BLaER1 (cell line): ENCODE data around the gene PALLD.

Experiments
- H3K27ac ChIP-seq: shearing (Covaris generic); formaldehyde crosslinking; 2 replicates; pipeline ENCODE4 v1.8.1; 2022
- H3K27me3 ChIP-seq: shearing (Covaris generic); formaldehyde crosslinking; 2 replicates; pipeline ENCODE4 v1.8.1; 2022
- H3K36me3 ChIP-seq: shearing (Covaris generic); formaldehyde crosslinking; 2 replicates; pipeline ENCODE4 v1.8.1; 2022
- H3K4me1 ChIP-seq: shearing (Covaris generic); formaldehyde crosslinking; 2 replicates; pipeline ENCODE4 v1.8.1; 2022
- H3K4me2 ChIP-seq: shearing (Covaris generic); formaldehyde crosslinking; 2 replicates; pipeline ENCODE4 v1.8.1; 2022
- H3K4me3 ChIP-seq: shearing (Covaris generic); formaldehyde crosslinking; 2 replicates; pipeline ENCODE4 v1.8.1; 2022
- H3K9ac ChIP-seq: shearing (Covaris generic); formaldehyde crosslinking; 2 replicates; pipeline ENCODE4 v1.8.1; 2022
- H3K9me3 ChIP-seq: shearing (Covaris generic); formaldehyde crosslinking; 2 replicates; pipeline ENCODE4 v1.8.1; 2022
- H4K20me1 ChIP-seq: shearing (Covaris generic); formaldehyde crosslinking; 2 replicates; pipeline ENCODE4 v1.8.1; 2022
- Cebpa-rat ChIP-seq: shearing (Covaris generic); IDR thresholded peaks from 2 replicates; pipeline ENCODE4 v1.8.1; 2022

The PALLD gene

GRCh38 chr4:168857546-168858314, 360.9 kb downstream of the PALLD start:
- H3K27me3 ChIP-seq: no peaks in the 10 kb centered on the region
- peaks cover 10% of the 10 kb centered on the region for H3K4me1 ChIP-seq
- TF ChIP-seq Cebpa-rat: no peak
- H3K9ac ChIP-seq: no peak overlapping the region
- no peak overlapping the region for H3K4me3 ChIP-seq
- H4K20me1 ChIP-seq: no peaks in the 10 kb centered on the region
- no peak overlapping the region for H3K27ac ChIP-seq
- H3K9me3 ChIP-seq: no peaks in the 10 kb centered on the region
- no peaks in the 10 kb centered on the region for H3K36me3 ChIP-seq
- H3K4me2 ChIP-seq: no peak overlapping the region

GRCh38 chr4:168859100-168859499, 362.2 kb downstream of the PALLD start:
- Histone ChIP-seq H4K20me1 (no peaks in the 10 kb centered on the region), H3K4me1 (no peaks in the 10 kb centered on the region), H3K27ac (no peak overlapping the region)

GRCh38 chr4:168859888-168860694, 363.2 kb downstream of the PALLD start:
- H3K27me3 ChIP-seq: no peaks in the 10 kb centered on the region
- no peaks in the 10 kb centered on the region for H4K20me1 ChIP-seq
- no peak overlapping the region for H3K4me2 ChIP-seq
- no peak overlapping the region for H3K4me3 ChIP-seq
- no peak overlapping the region for H3K27ac ChIP-seq
- no peaks in the 10 kb centered on the region for H3K4me1 ChIP-seq
- no peak for TF ChIP-seq Cebpa-rat
- H3K9me3 ChIP-seq: no peaks in the 10 kb centered on the region
- H3K36me3 ChIP-seq: no peaks in the 10 kb centered on the region
- no peak overlapping the region for H3K9ac ChIP-seq

More at GRCh38 chr4:168859100-168859499, 362.2 kb downstream of the PALLD start:
- Histone ChIP-seq H3K9me3 (no peaks in the 10 kb centered on the region), H3K36me3 (no peaks in the 10 kb centered on the region), H3K4me2 (no peak overlapping the region), H3K27me3 (no peaks in the 10 kb centered on the region), H3K4me3 (no peak overlapping the region), H3K9ac (no peak overlapping the region)
- TF ChIP-seq Cebpa-rat: no peak

- H3K9me3 ChIP-seq: no peaks in the 10 kb centered on the region
- TF ChIP-seq Cebpa-rat: no peak
- no peak overlapping the region for H3K9ac ChIP-seq
- H3K27ac ChIP-seq: no peak overlapping the region
- H3K4me3 ChIP-seq: no peak overlapping the region
- no peak overlapping the region for H3K4me2 ChIP-seq
- H3K4me1 ChIP-seq: no peaks in the 10 kb centered on the region
- H4K20me1 ChIP-seq: no peaks in the 10 kb centered on the region
- no peaks in the 10 kb centered on the region for H3K36me3 ChIP-seq
- no peaks in the 10 kb centered on the region for H3K27me3 ChIP-seq
These were observed 364.0 kb downstream of the PALLD start for GRCh38 chr4:168860827-168861226.

GRCh38 chr4:168863719-168864647, 367.1 kb downstream of the PALLD start:
- Histone ChIP-seq H3K9ac (no peak overlapping the region), H3K4me3 (no peak overlapping the region), H3K27ac (no peak overlapping the region), H3K27me3 (no peaks in the 10 kb centered on the region), H4K20me1 (no peaks in the 10 kb centered on the region), H3K4me1 (no peaks in the 10 kb centered on the region), H3K9me3 (no peaks in the 10 kb centered on the region), H3K36me3 (no peaks in the 10 kb centered on the region), H3K4me2 (no peak overlapping the region)
- no peak for TF ChIP-seq Cebpa-rat

GRCh38 chr4:168864821-168865541, 368.1 kb downstream of the PALLD start:
- Histone ChIP-seq H4K20me1 (no peaks in the 10 kb centered on the region), H3K9ac (no peak overlapping the region), H3K9me3 (no peaks in the 10 kb centered on the region), H3K27ac (no peak overlapping the region), H3K27me3 (no peaks in the 10 kb centered on the region), H3K36me3 (no peaks in the 10 kb centered on the region), H3K4me3 (no peak overlapping the region), H3K4me1 (no peaks in the 10 kb centered on the region), H3K4me2 (no peak overlapping the region)
- TF ChIP-seq Cebpa-rat: no peak

GRCh38 chr4:168865854-168866253, 369.0 kb downstream of the PALLD start:
- Histone ChIP-seq H3K27me3 (no peaks in the 10 kb centered on the region), H3K36me3 (no peaks in the 10 kb centered on the region), H3K9ac (no peak overlapping the region), H3K4me3 (no peak overlapping the region), H3K9me3 (no peaks in the 10 kb centered on the region), H3K4me2 (no peak overlapping the region), H4K20me1 (no peaks in the 10 kb centered on the region), H3K27ac (no peak overlapping the region), H3K4me1 (no peaks in the 10 kb centered on the region)
- no peak for TF ChIP-seq Cebpa-rat

GRCh38 chr4:168866635-168867034, 369.8 kb downstream of the PALLD start:
- no peaks in the 10 kb centered on the region for H3K4me1 ChIP-seq
- H3K4me2 ChIP-seq: no peak overlapping the region
- no peak overlapping the region for H3K9ac ChIP-seq
- no peaks in the 10 kb centered on the region for H3K36me3 ChIP-seq
- H3K9me3 ChIP-seq: no peaks in the 10 kb centered on the region
- no peak for TF ChIP-seq Cebpa-rat
- H3K27ac ChIP-seq: no peak overlapping the region
- no peaks in the 10 kb centered on the region for H3K27me3 ChIP-seq
- no peak overlapping the region for H3K4me3 ChIP-seq
- H4K20me1 ChIP-seq: no peaks in the 10 kb centered on the region

GRCh38 chr4:168867128-168867527, 370.3 kb downstream of the PALLD start:
- no peaks in the 10 kb centered on the region for H3K36me3 ChIP-seq

More at GRCh38 chr4:168867128-168867527, 370.3 kb downstream of the PALLD start:
- no peak overlapping the region for H3K27ac ChIP-seq
- no peaks in the 10 kb centered on the region for H3K27me3 ChIP-seq
- H4K20me1 ChIP-seq: no peaks in the 10 kb centered on the region
- H3K4me3 ChIP-seq: no peak overlapping the region
- TF ChIP-seq Cebpa-rat: no peak
- H3K9me3 ChIP-seq: no peaks in the 10 kb centered on the region
- H3K9ac ChIP-seq: no peak overlapping the region
- no peak overlapping the region for H3K4me2 ChIP-seq
- H3K4me1 ChIP-seq: no peaks in the 10 kb centered on the region
